Measurements from ENCODE around the gene RAB33B.
"Not testable (repeated sequence)": the region's sequence is repeated elsewhere in the genome, so short reads cannot be mapped to it uniquely, and the experiment has no call there.

DNA sequence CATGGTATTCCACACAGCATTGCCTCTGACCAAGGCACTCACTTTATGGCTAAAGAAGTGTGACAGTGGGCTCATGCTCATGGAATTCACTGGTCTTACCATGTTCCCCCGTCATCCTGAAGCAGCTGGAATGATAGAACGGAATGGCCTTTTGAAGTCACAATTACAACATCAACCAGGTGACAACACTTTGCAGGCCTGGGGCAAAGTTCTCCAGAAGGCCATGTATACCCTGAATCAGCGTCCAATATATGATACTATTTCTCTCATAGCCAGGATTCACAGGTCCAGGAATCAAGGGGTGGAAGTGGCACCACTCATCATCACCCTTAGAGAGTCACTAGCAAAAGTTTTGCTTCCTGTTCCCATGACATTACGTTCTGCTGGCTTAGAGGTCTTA, 6.8 kb upstream of the RAB33B start:
- not testable (repeated sequence) for TF ChIP-seq POLR2A (IDR thresholded peaks at IDR 0.05)
- TF ChIP-seq, protein P1, sequence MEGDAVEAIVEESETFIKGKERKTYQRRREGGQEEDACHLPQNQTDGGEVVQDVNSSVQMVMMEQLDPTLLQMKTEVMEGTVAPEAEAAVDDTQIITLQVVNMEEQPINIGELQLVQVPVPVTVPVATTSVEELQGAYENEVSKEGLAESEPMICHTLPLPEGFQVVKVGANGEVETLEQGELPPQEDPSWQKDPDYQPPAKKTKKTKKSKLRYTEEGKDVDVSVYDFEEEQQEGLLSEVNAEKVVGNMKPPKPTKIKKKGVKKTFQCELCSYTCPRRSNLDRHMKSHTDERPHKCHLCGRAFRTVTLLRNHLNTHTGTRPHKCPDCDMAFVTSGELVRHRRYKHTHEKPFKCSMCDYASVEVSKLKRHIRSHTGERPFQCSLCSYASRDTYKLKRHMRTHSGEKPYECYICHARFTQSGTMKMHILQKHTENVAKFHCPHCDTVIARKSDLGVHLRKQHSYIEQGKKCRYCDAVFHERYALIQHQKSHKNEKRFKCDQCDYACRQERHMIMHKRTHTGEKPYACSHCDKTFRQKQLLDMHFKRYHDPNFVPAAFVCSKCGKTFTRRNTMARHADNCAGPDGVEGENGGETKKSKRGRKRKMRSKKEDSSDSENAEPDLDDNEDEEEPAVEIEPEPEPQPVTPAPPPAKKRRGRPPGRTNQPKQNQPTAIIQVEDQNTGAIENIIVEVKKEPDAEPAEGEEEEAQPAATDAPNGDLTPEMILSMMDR (IDR thresholded peaks at IDR 0.05), result not testable (repeated sequence)
